Neuronal stem cell (in vitro differentiated cells): ENCODE data around the gene AQP10.
"Not testable (repeated sequence)": the region's sequence is repeated elsewhere in the genome, so short reads cannot be mapped to it uniquely, and the experiment has no call there.

Experiments used
- DNase-seq: peaks from one replicate; pipeline ENCODE4 v3.0.0-alpha.2; 2013; ENCODE audit warnings: low spot score
- H2AFZ ChIP-seq: one replicate; pipeline ENCODE4 v1.6.1; 2013; ENCODE audit warnings: mild to moderate bottlenecking, low read length, inconsistent platforms
- H2AK5ac ChIP-seq: 2 replicates; pipeline ENCODE4 v1.6.1; 2013; ENCODE audit warnings: low read depth, mild to moderate bottlenecking, inconsistent platforms, low read length, moderate library complexity, mixed read lengths
- H2BK120ac ChIP-seq: 2 replicates; pipeline ENCODE4 v1.6.1; 2013; ENCODE audit warnings: low read depth, mild to moderate bottlenecking, inconsistent platforms, low read length, moderate library complexity, mixed read lengths
- H2BK12ac ChIP-seq: one replicate; pipeline ENCODE4 v1.6.1; 2013; ENCODE audit warnings: low read length, inconsistent platforms
- H2BK15ac ChIP-seq: 2 replicates; pipeline ENCODE4 v1.6.1; 2013; ENCODE audit warnings: mild to moderate bottlenecking, low read length, inconsistent platforms, mixed read lengths
- H2BK5ac ChIP-seq: one replicate; pipeline ENCODE4 v1.6.1; 2013; ENCODE audit warnings: inconsistent platforms, mild to moderate bottlenecking, low read length, moderate library complexity
- H3K14ac ChIP-seq: one replicate; pipeline ENCODE4 v1.6.1; 2013; ENCODE audit warnings: low read length, inconsistent platforms
- H3K18ac ChIP-seq: 2 replicates; pipeline ENCODE4 v1.6.1; 2013; ENCODE audit warnings: low read length, inconsistent platforms
- H3K23ac ChIP-seq: 2 replicates; pipeline ENCODE4 v1.6.1; 2013; ENCODE audit warnings: low read depth, mild to moderate bottlenecking, mixed read lengths, low read length, inconsistent platforms; ENCODE audit not compliant: poor library complexity
- H3K27ac ChIP-seq: replicated peaks from 3 replicates; pipeline ENCODE4 v1.5.1; 2013; ENCODE audit warnings: low read length, inconsistent platforms
- H3K27me3 ChIP-seq, 3 experiments: 2 replicates each; pipeline ENCODE4 v1.6.1; 2013; ENCODE audit warnings: low read length in 3 of 3, mild to moderate bottlenecking in 2 of 3, inconsistent platforms in 1 of 3, low read depth in 1 of 3, mixed read lengths in 1 of 3, moderate library complexity in 1 of 3; ENCODE audit not compliant: control insufficient read depth in 3 of 3, insufficient read depth in 3 of 3
- H3K36me3 ChIP-seq, 2 donors: replicated peaks in 1 of 2; 2 replicates each; pipeline ENCODE4 v1.6.1; 2013; ENCODE audit warnings: low read length in 2 of 2; ENCODE audit not compliant: control insufficient read depth in 2 of 2, insufficient read depth in 2 of 2
- H3K4ac ChIP-seq: 2 replicates; pipeline ENCODE4 v1.6.1; 2013; ENCODE audit warnings: inconsistent platforms, mild to moderate bottlenecking, low read length, moderate library complexity
- H3K4me1 ChIP-seq, 2 donors: 1 replicate in 1 of 2; 2 replicates in 1 of 2; pipeline ENCODE4 v1.6.1; 2013; ENCODE audit warnings: low read length in 2 of 2, low read depth in 1 of 2; ENCODE audit not compliant: control insufficient read depth in 2 of 2, insufficient read depth in 1 of 2
- H3K4me2 ChIP-seq: one replicate; pipeline ENCODE4 v1.6.1; 2013; ENCODE audit warnings: mild to moderate bottlenecking, low read length, inconsistent platforms; ENCODE audit not compliant: insufficient read depth, poor library complexity, severe bottlenecking
- H3K4me3 ChIP-seq, 2 donors: 2 replicates each; pipeline ENCODE4 v1.5.1; 2013; ENCODE audit warnings: low read length in 2 of 2, mild to moderate bottlenecking in 2 of 2, inconsistent platforms in 1 of 2, moderate library complexity in 1 of 2
- H3K79me1 ChIP-seq: one replicate; pipeline ENCODE4 v1.6.1; 2013; ENCODE audit warnings: low read depth, mild to moderate bottlenecking, inconsistent platforms, low read length, moderate library complexity
- H3K9ac ChIP-seq: one replicate; pipeline ENCODE4 v1.6.1; 2013; ENCODE audit warnings: mild to moderate bottlenecking, low read depth, low read length, inconsistent platforms; ENCODE audit not compliant: poor library complexity
- H3K9me3 ChIP-seq, 2 donors: replicated peaks in 1 of 2; 2 replicates each; pipeline versions ENCODE3 to v1.6.1; 2013; ENCODE audit warnings: low read length in 2 of 2, mild to moderate bottlenecking in 2 of 2, inconsistent platforms in 1 of 2, low read depth in 1 of 2, mixed read lengths in 1 of 2, moderate library complexity in 1 of 2; ENCODE audit not compliant: control insufficient read depth in 2 of 2, insufficient read depth in 1 of 2
- H4K8ac ChIP-seq: one replicate; pipeline ENCODE4 v1.6.1; 2013; ENCODE audit warnings: low read depth, mild to moderate bottlenecking, inconsistent platforms, low read length, moderate library complexity
- H4K91ac ChIP-seq: one replicate; pipeline ENCODE4 v1.6.1; 2013; ENCODE audit warnings: low read length, low read depth, mild to moderate bottlenecking, inconsistent platforms; ENCODE audit not compliant: poor library complexity
- WGBS, 2 donors: extraction: QIAGEN DNeasy Blood & Tissue Kit; methylation state at CpG; one replicate each; pipeline ENCODE4 v1.1.7; 2013; ENCODE audit warnings: missing lambda C conversion rate in 2 of 2, mixed read lengths in 1 of 2; ENCODE audit not compliant: insufficient read length in 2 of 2, insufficient replicate concordance in 1 of 2; ENCODE audit errors: extremely low coverage in 2 of 2; 5-methylcytosine and 5-hydroxymethylcytosine counted together

AQP10 gene

DNA sequence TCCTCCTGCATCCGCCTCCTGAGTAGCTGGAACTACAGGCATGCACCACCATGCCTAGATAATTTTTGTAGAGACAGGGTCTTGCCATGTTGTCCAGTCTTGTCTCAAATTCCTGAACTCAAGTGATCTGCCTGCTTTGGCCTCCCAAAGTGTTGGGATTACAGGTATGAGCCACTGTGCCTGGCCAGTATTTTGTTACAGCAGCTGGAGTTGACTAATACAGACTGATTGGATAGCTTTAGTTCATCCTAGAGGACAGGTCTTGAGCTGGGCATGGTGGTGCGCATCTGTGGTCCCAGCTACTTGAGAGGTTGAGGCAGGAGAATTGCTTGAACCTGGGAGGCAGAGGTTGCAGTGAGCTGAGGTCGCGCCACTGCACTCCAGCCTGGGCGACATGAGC, 40.0 kb downstream of the AQP10 start:
- not testable (repeated sequence) for H2BK5ac ChIP-seq, H2BK120ac ChIP-seq, H3K79me1 ChIP-seq, H3K27me3 ChIP-seq, H3K14ac ChIP-seq, H3K9ac ChIP-seq, H3K27ac ChIP-seq, H3K18ac ChIP-seq, H3K4me2 ChIP-seq, H2AK5ac ChIP-seq, H3K4me1 ChIP-seq, H2AFZ ChIP-seq, H3K36me3 ChIP-seq, H2BK15ac ChIP-seq, H4K91ac ChIP-seq, H3K4me3 ChIP-seq, H2BK12ac ChIP-seq, H4K8ac ChIP-seq, H3K4ac ChIP-seq, H3K9me3 ChIP-seq, H3K23ac ChIP-seq, DNase-seq
- WGBS, 2 donors, result no CpG with 5 or more reads among the region's 5 CpGs

DNA sequence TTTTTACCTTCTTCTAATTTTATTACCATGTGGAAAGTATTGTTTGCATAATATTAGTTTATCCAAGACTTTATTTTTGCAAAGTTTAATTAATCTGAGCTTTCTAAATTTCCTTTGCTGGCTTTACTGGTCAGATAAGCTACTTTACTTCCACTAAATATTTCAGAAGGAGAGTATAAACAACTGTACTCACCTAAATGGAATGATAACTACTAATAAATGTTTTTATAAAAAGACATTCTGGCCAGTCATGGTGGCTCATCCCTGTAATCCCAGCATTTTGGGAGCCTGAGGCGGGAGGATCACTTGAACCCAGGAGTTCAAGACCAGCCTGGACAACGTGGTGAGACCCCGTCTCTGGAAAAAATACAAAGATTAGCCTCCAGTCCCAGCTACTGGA, 40.5 kb downstream of the AQP10 start:
- H3K36me3 ChIP-seq, result no peaks in the 10 kb centered on the region
- no peak overlapping the region for H2BK120ac ChIP-seq
- H3K4me3 ChIP-seq, result no peak overlapping the region

DNA sequence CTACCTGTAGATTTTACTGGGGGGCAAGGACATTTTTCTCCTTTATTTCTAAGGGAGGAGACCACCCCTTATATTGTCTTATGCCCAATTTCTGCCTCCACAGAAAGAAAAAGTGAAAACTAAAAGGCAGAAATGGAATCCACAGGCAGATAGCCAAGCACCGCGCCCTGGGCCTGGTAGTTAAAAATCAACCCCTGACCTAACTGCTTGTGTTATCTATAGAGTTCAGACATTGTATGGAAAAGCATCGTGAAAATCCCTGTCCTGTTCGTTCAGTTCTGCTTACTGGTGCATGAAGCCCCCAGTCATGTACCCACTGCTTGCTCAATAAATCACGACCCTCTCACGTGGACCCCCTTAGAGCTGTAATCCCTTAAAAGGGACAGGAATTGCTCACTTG, 50.5 kb downstream of the AQP10 start:
- Histone ChIP-seq H3K9ac (no peak overlapping the region), H3K9me3 (no peaks in the 10 kb centered on the region), H4K8ac (no peak overlapping the region), H3K4ac (no peak overlapping the region), H3K36me3 (no peaks in the 10 kb centered on the region), H3K14ac (no peak overlapping the region), H3K79me1 (no peaks in the 10 kb centered on the region), H2BK5ac (no peak overlapping the region), H3K27ac (no peak overlapping the region), H3K27me3 (peaks cover 0 to 2% (median 0%) of the 10 kb centered on the region in 3 experiments), H3K4me2 (no peak overlapping the region), H2BK120ac (no peak overlapping the region), H2AFZ (no peak overlapping the region), H4K91ac (no peak overlapping the region), H3K23ac (no peak overlapping the region), H3K4me3 (no peak overlapping the region), H2BK12ac (no peak overlapping the region), H2BK15ac (no peak overlapping the region), H3K18ac (no peak overlapping the region), H2AK5ac (no peak overlapping the region), H3K4me1 (no peaks in the 10 kb centered on the region)
- no peak for DNase-seq
- WGBS, 2 donors, result no CpG with 5 or more reads among the region's 6 CpGs

More for the DNA sequence above, 40.5 kb downstream of the AQP10 start:
- H2BK15ac ChIP-seq, result no peak overlapping the region
- no peak overlapping the region for H4K8ac ChIP-seq
- no peak overlapping the region for H3K4ac ChIP-seq
- H2AK5ac ChIP-seq, result no peak overlapping the region
- no peak overlapping the region for H2BK12ac ChIP-seq
- H3K18ac ChIP-seq, result no peak overlapping the region
- DNase-seq, result no peak
- H3K27me3 ChIP-seq, result no peaks in the 10 kb centered on the region
- no peak overlapping the region for H3K14ac ChIP-seq
- no peak overlapping the region for H3K9ac ChIP-seq
- WGBS, 2 donors, result no CpG with 5 or more reads among the region's 3 CpGs
- H3K23ac ChIP-seq, result no peak overlapping the region
- H3K4me1 ChIP-seq, result no peaks in the 10 kb centered on the region
- H3K27ac ChIP-seq, result no peak overlapping the region
- H3K9me3 ChIP-seq, result peaks cover 0 to 4% of the 10 kb centered on the region in 2 donors
- no peak overlapping the region for H3K4me2 ChIP-seq
- H3K79me1 ChIP-seq, result no peaks in the 10 kb centered on the region
- no peak overlapping the region for H2AFZ ChIP-seq
- H4K91ac ChIP-seq, result no peak overlapping the region
- H2BK5ac ChIP-seq, result no peak overlapping the region

DNA sequence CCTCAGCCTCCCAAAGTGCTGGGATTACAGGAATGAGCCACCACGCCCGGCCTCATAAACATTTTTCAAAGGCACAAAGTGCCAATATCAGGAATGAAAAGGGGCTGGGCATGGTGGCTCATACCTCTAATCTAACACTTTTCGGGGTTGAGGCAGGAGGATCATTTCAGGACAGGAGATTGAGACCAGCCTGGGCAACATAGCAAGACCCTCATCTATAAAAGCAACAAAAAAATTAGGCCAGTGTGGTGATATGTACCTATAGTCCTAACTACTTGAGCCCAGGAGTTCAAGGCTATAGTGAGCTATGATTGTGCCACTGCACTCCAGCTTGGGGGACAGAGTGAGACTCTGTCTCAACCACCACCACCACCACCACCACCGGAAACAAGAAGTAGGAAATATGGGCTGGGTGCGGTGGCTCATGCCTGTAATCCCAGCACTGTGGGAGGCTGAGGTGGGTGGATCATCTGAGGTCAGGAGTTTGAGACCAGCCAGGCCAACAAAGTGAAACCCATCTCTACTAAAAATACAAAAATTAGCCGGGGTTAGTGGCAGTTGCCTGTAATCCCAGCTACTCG, 53.0 kb downstream of the AQP10 start:
- H2BK5ac ChIP-seq, H2BK12ac ChIP-seq, H3K23ac ChIP-seq, H4K8ac ChIP-seq, H2AK5ac ChIP-seq, H2BK120ac ChIP-seq, H3K27ac ChIP-seq, H3K18ac ChIP-seq, H3K27me3 ChIP-seq, H2AFZ ChIP-seq, H3K36me3 ChIP-seq, H3K79me1 ChIP-seq, H2BK15ac ChIP-seq, H4K91ac ChIP-seq, H3K4me3 ChIP-seq, H3K9ac ChIP-seq, H3K14ac ChIP-seq, H3K4ac ChIP-seq, DNase-seq, H3K9me3 ChIP-seq, H3K4me1 ChIP-seq, H3K4me2 ChIP-seq: not testable (repeated sequence)
- whole genome bisulfite sequencing, 2 donors, result no CpG with 5 or more reads among the region's 7 CpGs
